HEK293 (cell line): ENCODE measurements around the gene MTFP1.

Experiments used
- BCL11A ChIP-seq: fragments of 450-650 bp; formaldehyde crosslinking; IDR thresholded peaks from 2 replicates; pipeline ENCODE4 v1.5.1; 2016; ENCODE audit warnings: low read depth, missing biosample characterization, missing genetic modification characterization
- ZNF37A ChIP-seq: fragments of 450-650 bp; IDR thresholded peaks from 2 replicates; pipeline ENCODE4 v1.5.1; 2018; ENCODE audit warnings: missing biosample characterization, missing genetic modification characterization
- TF ChIP-seq, protein P1 (sequence below): fragments of 450-650 bp; formaldehyde crosslinking; IDR thresholded peaks from 2 replicates; pipeline ENCODE4 v1.5.1; 2016; ENCODE audit warnings: missing biosample characterization, missing genetic modification characterization

DNA sequence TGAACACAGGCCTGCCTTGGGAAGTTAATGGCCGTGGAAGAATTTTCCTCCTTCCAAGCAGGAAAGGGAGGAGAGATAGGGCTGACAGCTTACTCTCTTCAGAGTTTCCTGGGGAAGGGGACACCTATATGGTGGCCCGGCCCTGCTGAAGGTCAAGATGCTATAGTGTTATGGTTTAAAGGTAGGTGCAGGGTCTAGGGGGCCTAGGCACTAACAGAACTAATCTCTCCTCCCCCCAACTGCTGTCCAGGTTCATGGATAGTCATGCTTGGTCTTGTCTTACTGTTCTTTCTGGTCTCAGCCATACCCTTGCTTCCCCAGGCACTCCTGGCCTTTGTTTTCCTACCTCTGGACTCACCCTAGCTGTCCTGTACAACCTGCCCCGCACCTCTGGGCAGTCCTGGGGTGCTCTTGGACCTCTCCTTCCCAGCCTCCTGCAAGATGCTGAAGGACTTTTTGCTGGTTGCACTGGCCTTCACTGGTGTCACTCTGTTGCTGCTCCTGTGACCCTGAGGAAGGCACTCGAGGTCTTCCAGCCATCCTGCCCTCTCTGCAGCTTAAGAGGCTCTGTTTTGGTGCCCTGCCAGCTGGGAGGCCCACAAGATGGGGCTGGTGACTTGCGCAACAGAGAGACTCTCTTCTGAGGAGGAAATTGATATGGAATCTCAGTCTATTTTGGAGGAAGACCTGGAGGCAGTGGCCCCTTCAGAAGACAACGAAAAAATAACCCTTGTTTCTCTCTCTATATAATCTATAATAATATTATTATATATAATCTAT lies 28.4 kb downstream of the MTFP1 start:
- TF ChIP-seq BCL11A (tag by site-specific recombination) (no peak), ZNF37A (tag by site-specific recombination) (no peak)
- TF ChIP-seq, protein P1, sequence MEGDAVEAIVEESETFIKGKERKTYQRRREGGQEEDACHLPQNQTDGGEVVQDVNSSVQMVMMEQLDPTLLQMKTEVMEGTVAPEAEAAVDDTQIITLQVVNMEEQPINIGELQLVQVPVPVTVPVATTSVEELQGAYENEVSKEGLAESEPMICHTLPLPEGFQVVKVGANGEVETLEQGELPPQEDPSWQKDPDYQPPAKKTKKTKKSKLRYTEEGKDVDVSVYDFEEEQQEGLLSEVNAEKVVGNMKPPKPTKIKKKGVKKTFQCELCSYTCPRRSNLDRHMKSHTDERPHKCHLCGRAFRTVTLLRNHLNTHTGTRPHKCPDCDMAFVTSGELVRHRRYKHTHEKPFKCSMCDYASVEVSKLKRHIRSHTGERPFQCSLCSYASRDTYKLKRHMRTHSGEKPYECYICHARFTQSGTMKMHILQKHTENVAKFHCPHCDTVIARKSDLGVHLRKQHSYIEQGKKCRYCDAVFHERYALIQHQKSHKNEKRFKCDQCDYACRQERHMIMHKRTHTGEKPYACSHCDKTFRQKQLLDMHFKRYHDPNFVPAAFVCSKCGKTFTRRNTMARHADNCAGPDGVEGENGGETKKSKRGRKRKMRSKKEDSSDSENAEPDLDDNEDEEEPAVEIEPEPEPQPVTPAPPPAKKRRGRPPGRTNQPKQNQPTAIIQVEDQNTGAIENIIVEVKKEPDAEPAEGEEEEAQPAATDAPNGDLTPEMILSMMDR (tag by site-specific recombination) = peak; percentile 37; the same call in 1 of the 2 replicates
